ENCODE data around the gene MAL. TPM values are rescaled to one million over a fixed set of nuclear protein-coding genes. Genes with fewer than 3 reads are reported as not detected.

MAL gene
- total and polyA plus RNA-seq, 2 experiments from 2014 or later: not detected

GRCh38 chr2:94987074-94988020 is 38.2 kb upstream of the MAL start:
- Histone ChIP-seq H3K27ac (no peak overlapping the region), H3K27me3 (no peaks in the 10 kb centered on the region), H3K36me3 (no peaks in the 10 kb centered on the region), H3K4me1 (ENCODE audit: low read depth) (no peaks in the 10 kb centered on the region), H3K4me3 (no peak overlapping the region), H3K9me3 (ENCODE audit: low read depth) (no peaks in the 10 kb centered on the region)
- TF ChIP-seq CTCF (IDR thresholded peaks at IDR 0.05; ENCODE audit: low read depth, low read length): no peak
- DNase-seq (ENCODE audit: low read depth in 1 of 2, low spot score in 1 of 2): no peak

DNA sequence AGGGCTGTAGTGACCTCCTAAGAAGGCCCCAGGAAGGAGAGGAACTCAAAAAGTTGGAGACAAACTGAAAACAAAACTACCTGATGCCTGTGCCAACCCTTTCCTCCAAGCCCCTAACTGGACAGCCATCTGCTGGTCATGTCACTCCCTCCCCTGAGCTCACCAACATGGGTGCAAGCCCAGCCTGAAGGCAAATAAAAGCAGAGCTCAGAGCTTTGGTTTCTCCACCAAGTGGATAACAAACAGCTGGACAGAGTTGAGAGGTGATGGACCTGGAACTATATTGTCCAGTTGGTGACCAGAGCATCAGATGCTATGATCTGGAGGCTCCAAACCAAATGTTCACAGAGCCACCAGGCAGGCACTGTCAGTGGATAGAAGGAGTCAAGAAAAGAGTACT is 34.6 kb upstream of the MAL start:
- Histone ChIP-seq H3K36me3 (no peaks in the 10 kb centered on the region), H3K4me1 (ENCODE audit: low read depth) (no peaks in the 10 kb centered on the region), H3K9me3 (ENCODE audit: low read depth) (no peaks in the 10 kb centered on the region), H3K27me3 (no peaks in the 10 kb centered on the region), H3K27ac (no peak overlapping the region), H3K4me3 (no peak overlapping the region)
- DNase-seq (ENCODE audit: low read depth in 1 of 2, low spot score in 1 of 2): no peak
- no peak for TF ChIP-seq CTCF (IDR thresholded peaks at IDR 0.05; ENCODE audit: low read depth, low read length)

GRCh38 chr2:94992360-94992759 is 33.1 kb upstream of the MAL start:
- Histone ChIP-seq H3K36me3 (no peaks in the 10 kb centered on the region), H3K9me3 (ENCODE audit: low read depth) (no peaks in the 10 kb centered on the region), H3K4me3 (no peak overlapping the region), H3K4me1 (ENCODE audit: low read depth) (no peaks in the 10 kb centered on the region), H3K27ac (no peak overlapping the region), H3K27me3 (no peaks in the 10 kb centered on the region)
- DNase-seq (ENCODE audit: low read depth in 1 of 2, low spot score in 1 of 2): no peak
- no peak for TF ChIP-seq CTCF (IDR thresholded peaks at IDR 0.05; ENCODE audit: low read depth, low read length)

GRCh38 chr2:94993176-94994062 is 32.1 kb upstream of the MAL start:
- H3K27me3 ChIP-seq: peaks cover 9% of the 10 kb centered on the region
- no peak for TF ChIP-seq CTCF (IDR thresholded peaks at IDR 0.05; ENCODE audit: low read depth, low read length)
- no peak for DNase-seq (ENCODE audit: low read depth in 1 of 2, low spot score in 1 of 2)

GRCh38 chr2:94994063-94994913 is 31.2 kb upstream of the MAL start:
- no peaks in the 10 kb centered on the region for H3K9me3 ChIP-seq (ENCODE audit: low read depth)
- no peak for DNase-seq (ENCODE audit: low read depth in 1 of 2, low spot score in 1 of 2)
- no peaks in the 10 kb centered on the region for H3K36me3 ChIP-seq
- no peak for TF ChIP-seq CTCF (IDR thresholded peaks at IDR 0.05; ENCODE audit: low read depth, low read length)
- H3K4me1 ChIP-seq (ENCODE audit: low read depth): no peaks in the 10 kb centered on the region
- no peak overlapping the region for H3K4me3 ChIP-seq
- no peak overlapping the region for H3K27ac ChIP-seq
- H3K27me3 ChIP-seq: peaks cover 13% of the 10 kb centered on the region

More at GRCh38 chr2:94993176-94994062, 32.1 kb upstream of the MAL start:
- Histone ChIP-seq H3K4me1 (ENCODE audit: low read depth) (no peaks in the 10 kb centered on the region), H3K9me3 (ENCODE audit: low read depth) (no peaks in the 10 kb centered on the region), H3K27ac (no peak overlapping the region), H3K4me3 (no peak overlapping the region), H3K36me3 (no peaks in the 10 kb centered on the region)
